ENCODE measurements around the gene SHOC2.
A peak's percentile ranks its signal among the peaks of the same experiment; 100 is the strongest.
"Not testable (repeated sequence)": the region's sequence is repeated elsewhere in the genome, so short reads cannot be mapped to it uniquely, and the experiment has no call there.

Gene SHOC2

GRCh38 chr10:110901954-110902819, 17.2 kb upstream of the SHOC2 start:
- DNase-seq: no peak

- DNase-seq: no peak
These were observed 15.8 kb upstream of the SHOC2 start for GRCh38 chr10:110903280-110904278.

GRCh38 chr10:110910138-110910537, 9.3 kb upstream of the SHOC2 start:
- DNase-seq: no peak

- DNase-seq: no peak
These were observed 7.0 kb upstream of the SHOC2 start for GRCh38 chr10:110912374-110912773.

- no peak for DNase-seq
These were observed 5.0 kb upstream of the SHOC2 start for GRCh38 chr10:110914431-110914830.

- no peak for DNase-seq
These were observed 4.4 kb upstream of the SHOC2 start for GRCh38 chr10:110915035-110915434.

- DNase-seq: not testable (repeated sequence)
These were observed 3.8 kb upstream of the SHOC2 start for GRCh38 chr10:110915600-110915999.

- DNase-seq: no peak
These were observed 2.7 kb upstream of the SHOC2 start for GRCh38 chr10:110916554-110917346.

GRCh38 chr10:110918269-110918642, 1.1 kb upstream of the SHOC2 start:
- peak; percentile 61 for DNase-seq

- no peak for DNase-seq
These were observed 608 bp upstream of the SHOC2 start, which contains the start of gene BBIP1 for GRCh38 chr10:110918643-110919348. BBIP1 (minus strand) TSS chr10:110919180; CDS start chr10:110918157, 1,023 bp downstream.

- no peak for DNase-seq
These were observed 822 bp downstream of the SHOC2 start for GRCh38 chr10:110919971-110920881.

GRCh38 chr10:110923856-110924493, 4.6 kb downstream of the SHOC2 start:
- DNase-seq: no peak

- no peak for DNase-seq
These were observed 8.1 kb downstream of the SHOC2 start for GRCh38 chr10:110927461-110927860.

GRCh38 chr10:110931769-110932381, 12.5 kb downstream of the SHOC2 start:
- no peak for DNase-seq

GRCh38 chr10:110932505-110933180, 13.2 kb downstream of the SHOC2 start:
- DNase-seq: no peak

- DNase-seq: no peak
These were observed 17.4 kb downstream of the SHOC2 start for GRCh38 chr10:110936757-110937156.

- no peak for DNase-seq
These were observed 20.0 kb downstream of the SHOC2 start for GRCh38 chr10:110939419-110939818.

GRCh38 chr10:110944792-110945396, 25.5 kb downstream of the SHOC2 start:
- no peak for DNase-seq

- DNase-seq: no peak
These were observed 27.1 kb downstream of the SHOC2 start for GRCh38 chr10:110946496-110946895.

Data from 8988T (cell line).